Stimulated activated CD4-positive, alpha-beta T cell treated with anti-CD3 and anti-CD28 coated beads, Interleukin-12 subunit alpha, Interleukin-12 subunit beta, amount 100 ng/mL, for 48 hours (primary cell): ENCODE results near the gene GTF2H1.

Source experiments
- DNase-seq, 3 donors: peaks; one replicate each; pipeline ENCODE4 v3.0.0-alpha.2; 2020; ENCODE audit warnings: low read depth in 2 of 3, low spot score in 1 of 3

The GTF2H1 gene

GRCh38 chr11:18321969-18322711 is at the start of gene GTF2H1, which contains the start of gene HPS5:
Gene GTF2H1 (plus strand): TSS chr11:18322567. CDS start chr11:18333075, 10,508 bp downstream.
Gene HPS5 (minus strand): TSS chr11:18322140. CDS start chr11:18317858, 4,282 bp downstream.
- peak; percentile 91 to 94 (median 92) for DNase-seq

DNA sequence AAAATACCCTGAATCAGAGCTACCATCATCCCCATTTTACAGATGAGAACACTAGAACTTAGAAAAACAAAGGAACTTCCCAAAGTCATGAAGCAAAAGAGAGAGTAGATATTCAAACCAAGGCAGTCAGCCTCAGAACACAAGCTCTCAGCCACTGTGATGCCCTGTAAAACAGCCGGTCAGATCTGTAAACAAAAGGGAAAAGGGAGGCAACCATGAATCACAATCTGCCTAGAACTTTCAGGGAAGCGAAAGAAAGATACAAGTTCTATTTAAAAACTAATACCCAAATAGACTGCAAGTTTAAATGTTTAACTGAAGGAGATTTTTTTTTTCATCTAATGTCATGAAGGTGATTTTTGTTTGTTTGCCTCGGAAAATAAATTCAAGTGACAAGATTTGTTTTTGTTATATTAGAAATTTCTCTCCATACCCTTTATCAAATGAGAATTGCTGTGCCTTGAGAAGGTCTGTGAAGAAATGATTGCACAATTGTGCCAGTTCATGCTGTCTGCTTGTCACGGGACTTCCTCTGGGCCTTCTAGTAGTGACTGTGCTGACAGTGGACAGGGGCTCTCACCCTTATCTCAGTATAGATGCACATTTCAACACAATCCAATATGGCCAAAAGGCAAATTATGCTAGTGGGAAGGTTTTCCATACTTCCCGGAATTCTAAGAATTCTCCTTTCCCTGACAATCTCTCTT is 44.6 kb upstream of the GTF2H1 start:
- DNase-seq, result no peak

DNA sequence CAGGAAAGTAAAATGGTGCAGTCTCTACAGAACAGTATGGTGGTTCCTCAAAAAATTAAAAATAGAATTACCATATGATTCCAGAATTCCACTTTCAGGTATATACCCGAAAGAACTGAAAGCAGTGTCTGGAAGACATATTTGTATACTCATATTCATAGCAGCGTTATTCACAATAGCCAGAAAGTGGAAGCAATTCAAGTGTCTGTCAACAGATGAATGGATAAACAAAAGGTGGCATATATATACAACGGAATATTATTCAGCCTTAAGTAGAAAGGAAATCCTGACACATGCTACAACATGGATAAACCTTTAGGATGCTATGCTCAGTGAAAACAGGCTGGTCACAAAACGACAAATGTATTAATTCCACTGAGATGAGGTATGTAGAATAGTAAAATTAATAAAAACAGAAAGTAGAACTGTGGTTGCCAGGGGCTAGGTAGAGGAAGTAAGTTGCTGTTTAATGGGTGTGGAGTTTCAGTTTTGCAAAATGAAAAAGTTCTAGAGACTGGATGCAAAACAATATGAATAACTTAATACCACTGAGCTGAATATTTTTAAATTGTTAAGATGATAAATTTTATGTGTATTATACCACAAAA is 41.8 kb upstream of the GTF2H1 start:
- DNase-seq, result no peak

DNA sequence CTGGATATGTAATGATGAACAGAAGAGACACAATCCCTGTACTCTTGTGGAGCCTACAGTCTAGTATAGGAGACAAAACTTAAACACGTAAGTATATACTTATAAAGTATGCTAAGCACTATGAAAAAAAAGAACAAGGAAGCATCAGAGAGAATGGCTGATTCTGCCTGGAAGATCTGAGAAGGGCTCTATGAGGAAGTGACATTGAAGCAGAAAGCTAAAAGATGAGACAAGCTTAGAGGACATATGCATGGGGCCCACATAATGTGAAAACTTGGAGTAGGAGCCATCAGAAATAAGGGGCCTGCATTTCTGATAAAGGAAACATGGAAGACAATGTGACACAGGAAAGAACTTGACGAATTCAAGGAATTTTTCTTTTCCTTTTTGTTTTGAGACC is 39.7 kb upstream of the GTF2H1 start:
- DNase-seq, result no peak

DNA sequence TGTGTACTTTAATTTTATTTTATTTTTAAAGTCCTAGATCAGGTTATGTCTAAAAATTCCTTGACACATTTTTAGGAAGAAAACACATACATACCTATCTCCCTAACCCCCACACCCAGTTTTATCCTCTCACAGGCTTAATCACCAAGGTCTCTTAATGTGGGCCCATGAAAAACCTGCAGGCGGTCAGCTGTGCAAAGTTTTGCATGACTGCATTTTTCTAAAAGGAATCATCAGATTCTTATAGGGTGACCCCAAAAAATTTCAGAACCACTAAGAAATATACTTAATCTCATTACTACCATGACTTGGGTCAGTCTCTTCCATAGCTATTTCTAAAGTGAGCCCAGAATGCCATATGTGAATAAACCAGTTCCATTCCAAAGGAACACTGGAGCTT is 36.5 kb upstream of the GTF2H1 start:
- no peak for DNase-seq

- DNase-seq, result no peak
Observed at GRCh38 chr11:18288911-18289310, 33.5 kb upstream of the GTF2H1 start.

DNA sequence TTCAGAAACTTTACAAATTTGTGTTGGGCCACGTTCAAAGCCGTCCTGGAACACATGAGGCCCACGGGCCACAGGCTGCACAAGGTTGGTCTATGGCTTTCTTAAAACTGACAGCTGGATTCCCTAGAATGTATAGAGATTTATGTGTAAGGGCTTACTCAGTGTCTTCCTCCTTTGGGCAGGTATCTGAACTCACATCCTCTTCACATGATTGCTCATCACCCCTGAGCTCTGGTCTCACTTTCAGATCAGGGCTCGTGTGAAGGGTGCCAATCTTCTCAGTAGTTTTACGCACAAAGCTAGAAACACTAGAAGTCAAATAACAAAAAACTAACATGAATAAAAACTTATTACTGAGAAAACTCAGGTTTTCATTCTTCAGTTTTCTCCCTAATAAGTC is 27.5 kb upstream of the GTF2H1 start:
- no peak for DNase-seq

GRCh38 chr11:18295316-18295715 is 27.1 kb upstream of the GTF2H1 start:
- DNase-seq, result no peak

DNA sequence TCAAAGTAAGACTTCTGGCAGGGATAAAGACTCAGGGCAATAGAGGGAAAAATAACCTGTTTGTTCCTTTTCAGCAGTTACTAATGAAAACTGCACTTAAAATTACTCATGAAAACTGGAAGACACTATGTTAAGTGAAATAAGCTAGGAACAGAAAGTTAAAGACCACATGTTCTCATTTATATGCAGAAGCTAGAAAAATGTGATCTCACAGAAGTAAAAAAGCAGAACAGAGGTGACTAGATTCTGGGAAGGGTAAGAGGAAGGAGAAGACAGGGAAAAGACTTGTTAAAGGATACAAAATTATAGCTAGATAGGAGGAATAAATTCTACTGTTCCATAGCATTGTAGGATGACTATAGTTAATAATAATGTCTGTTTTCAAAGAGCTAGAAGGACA is 22.6 kb upstream of the GTF2H1 start:
- no peak for DNase-seq

DNA sequence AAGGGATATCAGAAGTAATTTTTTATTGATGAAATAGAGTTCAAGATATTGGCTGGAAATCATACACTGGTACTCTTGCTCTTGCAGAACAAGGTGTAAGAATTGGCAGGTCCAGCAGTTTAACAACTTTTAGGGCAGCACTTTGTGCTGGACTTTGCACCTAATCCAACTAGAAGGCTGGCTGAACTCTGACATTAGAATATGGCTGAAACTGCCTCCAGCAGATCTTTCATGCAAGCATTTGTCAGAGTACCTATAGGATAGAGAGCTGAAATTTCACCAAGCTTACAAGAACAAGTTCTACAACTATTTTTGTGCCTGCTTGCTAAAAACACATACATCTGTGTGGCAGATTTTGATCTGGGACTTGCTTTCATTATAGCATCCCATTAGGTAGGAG is 17.6 kb upstream of the GTF2H1 start:
- DNase-seq, result no peak

DNA sequence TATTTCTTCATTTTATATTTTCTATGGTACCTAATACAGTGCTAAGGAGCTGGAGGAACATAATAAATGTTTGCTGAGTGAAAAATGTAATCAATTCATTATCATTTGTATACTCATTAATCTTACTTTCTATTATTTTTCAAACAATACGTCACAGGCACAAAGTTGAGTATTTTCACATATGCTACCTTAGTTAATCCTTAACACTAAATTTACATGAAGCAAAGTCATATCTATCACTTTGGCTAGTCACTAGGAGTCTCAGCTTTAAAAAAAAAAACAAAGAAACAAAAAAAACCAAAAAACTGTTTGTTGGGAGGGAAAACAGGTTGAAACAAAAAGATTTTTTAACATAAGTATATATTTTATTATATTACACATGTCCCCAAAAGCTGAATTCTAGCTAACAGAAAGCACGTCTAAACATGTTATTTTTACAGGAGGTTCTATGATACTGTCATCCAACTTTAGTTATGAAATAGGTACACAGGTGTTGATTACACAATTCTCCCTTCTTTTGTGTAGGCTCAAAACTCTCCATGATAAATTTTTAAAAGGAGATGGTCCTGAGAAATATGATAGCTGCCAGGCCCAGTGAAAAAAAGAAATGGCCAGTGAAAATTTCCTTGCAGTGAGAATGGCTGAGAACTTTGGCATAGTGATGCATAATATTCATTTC is 14.8 kb upstream of the GTF2H1 start:
- no peak for DNase-seq

DNA sequence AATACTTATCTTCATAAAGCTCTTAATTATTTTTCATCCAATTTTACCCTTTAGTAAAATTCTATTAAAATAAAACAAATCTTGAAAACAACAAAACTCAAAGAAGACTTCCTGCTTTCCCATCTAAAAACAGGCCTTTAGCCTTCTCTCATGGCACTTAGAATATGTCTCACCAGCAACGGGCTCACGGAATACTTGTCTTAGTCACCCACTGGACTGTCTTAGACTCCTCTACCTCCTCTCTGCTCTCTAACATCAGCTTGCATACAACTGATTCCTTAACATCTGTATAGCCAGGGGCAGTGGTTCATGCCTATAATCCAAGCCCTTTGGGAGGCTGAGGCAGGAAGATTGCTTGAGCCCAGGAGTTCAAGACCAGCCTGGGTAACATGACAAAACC is 14.1 kb upstream of the GTF2H1 start:
- no peak for DNase-seq

DNA sequence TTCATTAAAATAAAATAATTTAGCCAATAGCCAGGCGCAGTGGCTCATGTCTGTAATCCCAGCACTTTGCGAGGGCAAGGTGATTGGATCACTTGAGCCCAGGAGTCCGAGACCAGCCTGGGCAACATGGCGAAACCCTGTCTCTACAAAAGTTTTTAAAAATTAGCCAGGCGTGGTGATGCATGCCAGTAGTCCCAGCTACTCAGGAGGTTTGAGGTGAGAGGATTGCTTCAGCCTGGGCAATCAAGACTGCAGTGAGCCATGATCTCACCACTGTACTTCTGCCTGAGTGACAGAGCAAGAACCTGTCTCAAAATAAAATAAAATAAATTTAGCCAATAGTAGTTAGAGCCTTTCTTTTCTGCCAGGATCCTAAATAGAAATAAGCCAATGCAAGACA is 12.7 kb upstream of the GTF2H1 start:
- DNase-seq, result no peak

DNA sequence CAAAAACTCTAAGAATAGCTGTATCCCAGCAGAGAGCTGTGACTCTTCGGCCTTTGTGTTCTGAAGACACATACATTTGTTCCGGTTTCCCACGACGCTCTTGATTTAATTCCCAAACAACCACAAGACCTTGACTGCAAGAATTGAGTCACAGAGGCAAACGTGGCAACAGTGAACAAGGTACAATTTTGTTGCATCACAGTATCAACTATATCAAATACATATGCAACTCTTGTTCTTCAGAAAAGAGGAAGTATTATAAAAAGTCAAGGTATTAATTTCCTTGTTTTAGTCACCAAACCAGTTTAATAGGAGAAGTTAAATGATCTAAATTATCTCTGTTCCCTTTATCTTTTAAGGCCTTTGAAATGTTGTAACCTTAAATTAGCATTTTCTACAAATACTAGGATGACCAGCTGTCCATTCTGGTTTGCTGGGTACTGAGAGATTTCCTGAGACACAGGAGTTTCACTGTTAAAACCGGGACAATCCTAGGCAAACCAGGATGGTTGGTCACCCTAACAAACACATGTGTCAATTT is 11.5 kb upstream of the GTF2H1 start:
- DNase-seq, result no peak

DNA sequence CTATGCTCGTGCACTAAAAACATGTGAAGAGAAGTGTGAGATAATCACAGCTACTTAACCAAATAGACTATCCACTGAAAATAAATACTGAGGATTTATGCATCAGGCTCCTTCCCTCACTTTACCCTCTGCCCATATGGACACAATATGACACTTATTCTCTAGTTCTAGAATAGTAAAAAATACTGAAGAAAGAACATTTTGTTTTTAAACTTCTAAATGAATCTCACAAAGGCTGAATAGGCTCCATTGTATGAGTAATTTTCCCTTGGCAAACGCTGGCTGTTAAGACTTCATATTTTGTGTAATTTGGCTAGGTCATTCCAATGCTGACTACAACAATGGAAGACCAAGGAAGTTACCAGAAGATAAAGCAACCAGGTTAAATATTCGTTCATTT is 10.4 kb upstream of the GTF2H1 start:
- DNase-seq, result no peak

DNA sequence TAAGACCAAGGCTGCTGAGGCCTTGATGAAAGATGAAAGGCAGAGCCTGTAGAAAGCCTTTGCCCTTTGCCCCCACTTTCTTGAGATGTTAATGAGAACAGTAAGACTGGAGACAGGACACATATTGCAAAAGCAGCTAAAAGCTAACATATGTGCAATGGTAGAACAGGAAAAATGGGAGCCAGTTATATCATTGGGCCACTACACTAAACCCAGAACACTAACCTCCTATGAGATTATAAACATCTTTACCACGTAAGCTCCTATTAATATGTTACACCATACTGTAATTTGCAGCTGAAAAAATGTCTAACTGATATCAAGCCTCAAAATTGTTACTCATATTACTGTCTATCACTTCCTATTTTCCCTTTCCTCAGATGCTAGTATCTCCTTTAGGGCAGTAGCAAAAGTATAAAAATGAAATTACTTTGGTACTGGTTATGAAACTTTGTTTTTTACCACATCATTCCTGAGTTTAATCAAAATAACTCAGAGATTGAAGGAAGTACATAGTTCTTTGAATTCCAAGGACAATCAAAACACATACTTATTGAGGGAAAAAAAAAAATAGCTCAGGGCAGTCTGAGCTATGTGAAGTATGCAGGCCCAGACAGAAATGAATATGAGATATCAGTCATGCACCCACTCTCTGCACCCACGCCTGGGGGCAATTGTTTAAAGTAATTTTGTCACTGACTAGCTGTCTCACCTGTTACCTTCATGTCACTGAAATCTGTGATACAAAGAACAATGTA is 9.5 kb upstream of the GTF2H1 start:
- no peak for DNase-seq

- DNase-seq, result no peak
Observed at GRCh38 chr11:18313965-18314763, 8.2 kb upstream of the GTF2H1 start.

- no peak for DNase-seq
Observed at GRCh38 chr11:18314784-18315523, 7.4 kb upstream of the GTF2H1 start.

DNA sequence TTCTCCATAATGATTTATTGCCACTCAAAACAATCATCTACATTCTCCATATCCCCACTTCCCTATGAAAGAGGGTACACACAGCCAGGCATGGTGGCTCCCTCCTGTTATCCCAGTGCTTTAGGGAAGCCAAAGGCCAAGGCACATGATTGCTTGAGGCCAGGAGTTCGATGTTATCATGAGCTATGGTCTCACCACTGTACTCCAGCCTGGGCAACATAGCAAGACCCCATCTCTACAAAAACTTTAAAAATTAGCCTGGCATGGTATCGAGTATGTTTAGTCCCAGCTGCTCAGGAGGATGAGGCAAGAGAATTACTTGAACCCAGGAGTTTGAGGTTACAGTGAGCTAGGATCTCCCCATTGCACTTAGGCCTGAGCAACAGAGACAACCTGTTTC is 6.5 kb upstream of the GTF2H1 start:
- no peak for DNase-seq
